ENCODE data around the gene GLIS2. TPM values are rescaled to one million over a fixed set of nuclear protein-coding genes. Genes with fewer than 3 reads are reported as not detected.

Gene GLIS2
- total RNA-seq, 1 experiment from 2014 or later: 0.46 TPM

DNA sequence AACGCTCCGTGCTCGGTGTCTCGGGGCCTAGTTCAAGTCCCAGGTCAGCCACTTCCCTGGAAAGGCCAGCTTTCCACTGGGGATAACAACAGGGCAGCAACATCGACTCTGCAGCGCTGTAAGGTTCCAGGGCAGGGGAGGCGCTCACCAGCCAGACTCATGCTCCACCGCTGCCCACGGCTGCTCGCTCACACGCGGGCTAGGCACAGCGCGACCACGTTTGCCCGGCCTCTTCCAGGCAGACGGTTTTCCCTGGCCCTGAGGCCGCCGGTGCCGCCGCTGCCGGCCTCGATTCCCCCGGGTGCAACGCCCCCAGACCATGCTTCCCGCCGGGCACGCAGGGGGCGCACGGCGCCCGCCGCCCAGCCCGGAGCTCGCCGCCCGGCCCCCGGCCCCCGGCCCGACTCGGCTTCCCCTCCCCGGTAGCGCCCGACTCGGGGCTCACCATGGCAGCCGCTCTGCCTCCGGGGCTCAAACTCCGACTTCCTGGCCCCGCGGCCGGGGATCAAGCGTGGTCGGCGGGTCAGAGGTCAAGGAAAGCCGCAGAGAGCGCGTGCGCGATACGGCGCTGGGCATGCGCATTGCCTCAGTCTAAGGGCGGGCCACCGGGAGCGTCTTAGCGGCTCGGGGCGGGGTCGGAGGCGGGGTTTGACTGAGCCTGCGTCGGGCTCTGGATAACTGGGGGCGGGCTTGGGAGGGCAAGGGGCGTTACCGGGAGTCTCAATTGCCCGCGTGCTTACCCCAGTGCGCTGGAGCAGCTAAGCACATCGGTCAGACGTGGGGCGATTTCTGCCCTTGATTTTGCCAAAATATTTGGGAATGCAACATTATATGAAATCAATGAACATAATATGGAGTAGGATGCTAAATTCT lies 35.2 kb downstream of the GLIS2 start, which contains the start of gene PAM16:
Gene PAM16 (minus strand): TSS at position 535 of the 873 bp plus-strand sequence. CDS start 87 bp downstream, at position 448.
- DNase-seq (ENCODE audit: low read depth): peak; percentile 96

DNA sequence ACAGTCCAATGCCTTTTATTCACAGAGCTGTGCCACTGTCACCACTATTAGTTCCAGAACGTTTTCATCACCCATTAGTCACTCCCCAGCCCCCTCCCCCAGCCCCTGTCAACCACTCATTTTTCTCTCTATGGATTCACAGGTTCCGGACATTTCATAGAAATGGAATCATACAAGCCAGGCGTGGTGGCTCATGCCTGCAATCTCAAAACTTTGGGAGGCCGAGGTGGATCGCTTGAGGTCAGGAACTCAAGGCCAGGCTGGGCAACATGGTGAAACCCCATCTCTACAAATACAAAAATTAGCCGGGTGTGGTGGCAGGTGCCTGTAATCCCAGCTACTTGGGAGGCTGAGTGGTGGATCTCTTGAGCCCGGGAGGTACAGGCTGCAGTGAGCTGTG lies 36.0 kb downstream of the GLIS2 start:
- peak; percentile 40 for DNase-seq (ENCODE audit: low read depth)

DNA sequence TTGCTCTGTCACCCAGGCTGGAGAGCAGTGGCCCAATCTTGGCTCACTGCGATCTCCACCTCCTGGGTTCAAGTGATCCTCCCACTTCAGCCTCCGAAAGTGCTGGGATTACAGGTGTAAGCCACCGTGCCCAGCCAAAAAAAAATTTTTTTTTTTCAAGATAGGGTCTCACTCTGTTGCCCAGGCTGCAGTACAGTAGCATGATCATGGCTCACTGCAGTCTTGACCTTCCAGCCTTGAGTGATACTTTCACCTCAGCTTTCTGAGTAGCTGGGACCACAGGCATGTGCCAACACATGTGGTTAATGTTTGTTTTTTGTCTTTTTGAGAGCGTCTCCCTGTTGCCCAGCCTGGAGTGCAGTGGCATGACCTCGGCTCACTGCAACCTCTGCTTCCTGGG lies 37.0 kb downstream of the GLIS2 start:
- no peak for DNase-seq (ENCODE audit: low read depth)

DNA sequence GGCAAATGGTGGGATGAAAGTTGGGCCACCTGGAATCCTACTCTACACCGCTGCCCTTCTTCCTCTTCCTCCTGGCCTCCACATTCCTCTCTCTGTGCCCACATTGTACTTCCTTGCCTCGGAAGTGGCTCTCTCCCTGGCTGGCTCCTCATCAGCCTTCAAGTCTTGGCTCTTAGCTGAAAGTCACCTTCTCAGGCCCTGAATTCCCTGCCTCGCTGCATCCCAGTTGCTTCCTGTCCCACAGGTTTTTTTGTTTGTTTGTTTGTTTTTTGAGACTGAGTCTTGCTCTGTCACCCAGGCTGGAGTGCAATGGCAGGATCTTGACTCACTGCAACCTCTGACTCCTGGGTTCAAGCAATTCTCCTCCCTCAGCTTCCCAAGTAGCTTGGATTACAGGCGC lies 37.8 kb downstream of the GLIS2 start:
- DNase-seq (ENCODE audit: low read depth): no peak

DNA sequence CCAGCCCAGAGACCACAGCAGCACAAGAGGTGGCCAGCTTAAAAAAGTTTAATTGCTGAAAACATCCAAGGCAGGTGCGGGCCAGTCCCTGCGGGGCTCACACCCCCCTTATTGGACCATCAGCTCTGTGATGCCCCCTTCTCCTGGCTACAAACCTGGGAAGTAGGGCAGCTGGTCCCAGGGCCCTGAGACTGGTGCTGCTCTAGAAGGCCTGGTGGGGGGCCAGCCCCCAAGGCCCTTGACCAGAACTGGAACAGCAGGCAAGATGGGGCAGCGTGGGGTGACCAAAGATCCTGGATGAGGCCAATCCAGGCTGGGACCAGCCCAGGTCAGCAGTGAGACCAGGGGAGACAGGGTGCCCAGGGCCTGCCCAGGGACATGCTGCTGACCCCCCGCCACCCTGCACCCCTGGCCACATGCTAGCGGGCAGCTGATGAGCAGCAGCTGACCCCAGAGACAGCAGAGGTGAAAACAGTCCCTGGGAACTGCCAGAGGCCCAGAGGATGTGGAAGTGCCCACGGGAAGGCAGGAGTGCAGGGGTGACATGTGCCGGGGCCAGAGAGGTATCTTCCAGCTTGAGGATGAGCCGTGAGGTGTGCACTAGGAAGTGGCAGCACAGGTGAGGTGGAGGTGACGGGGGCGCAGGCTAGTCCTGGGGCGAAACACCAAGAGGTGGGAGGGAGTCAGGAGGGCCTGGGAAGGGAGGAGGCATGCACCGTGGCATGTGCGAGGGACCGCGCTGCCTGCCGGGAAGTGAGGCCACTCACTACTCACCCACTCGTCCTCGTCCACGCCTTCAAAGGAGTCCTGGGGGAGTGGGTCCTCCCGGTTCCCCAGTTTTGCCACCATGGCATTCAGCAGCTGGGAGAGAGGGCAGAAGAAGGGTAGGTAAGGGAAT lies 38.9 kb downstream of the GLIS2 start:
- no peak for DNase-seq (ENCODE audit: low read depth)

DNA sequence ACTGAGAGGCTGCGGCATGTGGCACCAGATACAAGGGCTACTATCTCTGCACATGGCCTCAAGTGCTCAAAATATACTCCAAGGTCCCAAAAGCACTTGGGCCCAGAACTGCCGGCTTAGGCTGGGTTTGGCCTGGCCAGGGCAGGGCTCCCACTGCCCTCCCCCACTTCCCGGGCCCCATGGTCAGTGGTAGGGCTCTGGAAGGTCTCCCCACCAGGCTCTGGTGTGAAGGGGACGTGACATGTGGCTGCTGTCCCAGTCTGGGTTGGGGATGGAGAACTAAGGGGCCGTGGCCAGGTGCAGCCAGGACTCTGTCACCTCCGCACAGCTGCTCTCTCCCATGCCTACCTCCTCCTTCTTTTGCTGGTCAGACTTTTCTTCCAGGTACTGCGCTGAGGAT lies 41.0 kb downstream of the GLIS2 start:
- DNase-seq (ENCODE audit: low read depth): no peak

DNA sequence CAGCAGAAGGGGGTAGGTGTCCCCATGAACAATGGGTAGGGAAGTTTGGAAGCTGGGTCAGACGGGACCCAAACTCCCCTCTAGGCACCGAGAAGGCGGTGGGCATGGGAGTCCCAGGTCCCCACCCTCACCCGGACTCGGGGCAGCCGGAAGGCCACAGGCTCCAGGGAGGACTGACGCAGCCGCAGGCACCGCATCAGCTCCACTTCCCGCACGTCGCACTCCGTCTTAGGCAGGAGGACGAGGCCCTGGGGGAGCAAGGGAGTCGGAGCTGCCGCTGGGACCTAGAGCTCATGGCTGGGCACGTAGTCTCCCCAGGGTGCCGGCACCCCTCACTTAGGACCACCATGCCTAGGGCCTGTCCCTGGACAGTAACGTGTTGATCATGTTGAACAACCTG lies 42.4 kb downstream of the GLIS2 start:
- DNase-seq (ENCODE audit: low read depth): no peak

DNA sequence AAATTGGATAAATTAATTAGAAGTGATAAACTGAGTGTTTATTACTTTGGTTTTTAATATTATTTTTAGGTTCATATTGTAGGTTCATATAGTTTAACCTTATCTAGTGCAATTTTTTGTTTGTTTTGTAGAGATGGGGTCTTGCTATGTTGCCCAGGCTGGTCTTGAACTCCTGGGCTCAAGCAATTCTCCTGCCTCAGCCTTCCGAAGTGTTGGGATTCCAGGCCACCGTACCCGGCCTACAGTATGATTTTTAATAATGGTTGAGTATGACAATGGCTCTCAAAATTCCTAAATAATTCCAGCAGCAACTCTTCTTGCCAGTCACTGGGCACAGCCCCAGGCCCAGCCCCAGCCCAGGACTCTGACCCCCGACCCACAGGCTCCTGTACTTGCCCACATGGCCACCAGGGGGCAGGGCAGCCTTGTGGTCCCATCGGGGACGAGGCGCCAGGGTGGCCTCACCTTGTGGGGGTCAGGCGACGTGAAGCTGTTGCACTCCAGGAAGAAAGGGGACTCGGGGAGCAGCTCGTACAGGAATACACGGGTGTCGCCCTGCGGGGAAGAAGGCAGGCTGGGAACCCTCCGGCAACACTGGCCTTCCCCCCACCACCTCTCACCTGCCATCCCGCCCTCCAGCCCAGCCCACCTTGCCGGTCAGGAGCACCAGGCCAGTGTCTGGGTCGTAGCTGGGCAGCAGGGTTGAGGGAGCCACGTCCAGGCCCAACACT lies 43.1 kb downstream of the GLIS2 start:
- peak; percentile 48 for DNase-seq (ENCODE audit: low read depth)

DNA sequence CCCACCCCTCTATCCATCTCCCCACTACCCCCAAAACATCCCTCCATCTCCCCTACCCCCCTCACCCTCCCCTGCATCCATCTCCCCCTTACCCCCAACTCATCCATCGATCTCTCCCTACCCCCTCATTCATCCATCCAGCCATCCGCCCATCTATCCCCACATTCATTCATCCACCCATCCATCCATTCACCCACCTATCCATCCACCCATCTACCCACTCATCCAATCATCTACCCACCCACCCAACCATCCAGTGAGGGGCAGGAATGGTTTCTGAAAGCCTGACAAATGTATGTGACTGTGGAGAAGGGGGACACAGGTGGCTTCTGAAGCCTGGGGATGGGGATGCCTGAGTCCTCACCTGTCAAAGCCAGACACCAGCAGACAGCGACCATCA lies 44.0 kb downstream of the GLIS2 start:
- no peak for DNase-seq (ENCODE audit: low read depth)

DNA sequence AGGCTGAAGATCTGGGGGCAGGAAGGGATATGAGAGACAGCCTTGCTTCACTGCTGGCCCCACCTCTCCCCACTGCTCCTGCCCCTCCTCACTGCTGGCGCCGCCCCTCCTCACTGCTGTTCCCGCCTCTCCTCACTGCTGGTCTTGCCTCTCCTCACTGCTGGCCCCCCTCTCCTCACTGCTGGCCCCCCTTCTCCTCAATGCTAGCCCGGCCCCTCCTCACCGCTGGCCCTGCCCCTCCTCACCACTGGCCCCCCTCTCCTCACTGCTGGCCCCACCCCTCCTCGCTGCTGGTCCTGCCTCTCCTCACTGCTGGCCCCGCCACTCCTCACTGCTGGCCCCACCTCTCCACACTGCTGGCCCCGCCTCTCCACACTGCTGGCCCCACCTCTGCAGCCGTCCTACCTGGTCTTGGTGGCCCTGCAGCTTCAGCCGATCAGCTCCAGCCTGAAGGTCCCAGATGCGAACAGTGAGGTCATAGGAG lies 44.7 kb downstream of the GLIS2 start:
- peak; percentile 33 for DNase-seq (ENCODE audit: low read depth)

DNA sequence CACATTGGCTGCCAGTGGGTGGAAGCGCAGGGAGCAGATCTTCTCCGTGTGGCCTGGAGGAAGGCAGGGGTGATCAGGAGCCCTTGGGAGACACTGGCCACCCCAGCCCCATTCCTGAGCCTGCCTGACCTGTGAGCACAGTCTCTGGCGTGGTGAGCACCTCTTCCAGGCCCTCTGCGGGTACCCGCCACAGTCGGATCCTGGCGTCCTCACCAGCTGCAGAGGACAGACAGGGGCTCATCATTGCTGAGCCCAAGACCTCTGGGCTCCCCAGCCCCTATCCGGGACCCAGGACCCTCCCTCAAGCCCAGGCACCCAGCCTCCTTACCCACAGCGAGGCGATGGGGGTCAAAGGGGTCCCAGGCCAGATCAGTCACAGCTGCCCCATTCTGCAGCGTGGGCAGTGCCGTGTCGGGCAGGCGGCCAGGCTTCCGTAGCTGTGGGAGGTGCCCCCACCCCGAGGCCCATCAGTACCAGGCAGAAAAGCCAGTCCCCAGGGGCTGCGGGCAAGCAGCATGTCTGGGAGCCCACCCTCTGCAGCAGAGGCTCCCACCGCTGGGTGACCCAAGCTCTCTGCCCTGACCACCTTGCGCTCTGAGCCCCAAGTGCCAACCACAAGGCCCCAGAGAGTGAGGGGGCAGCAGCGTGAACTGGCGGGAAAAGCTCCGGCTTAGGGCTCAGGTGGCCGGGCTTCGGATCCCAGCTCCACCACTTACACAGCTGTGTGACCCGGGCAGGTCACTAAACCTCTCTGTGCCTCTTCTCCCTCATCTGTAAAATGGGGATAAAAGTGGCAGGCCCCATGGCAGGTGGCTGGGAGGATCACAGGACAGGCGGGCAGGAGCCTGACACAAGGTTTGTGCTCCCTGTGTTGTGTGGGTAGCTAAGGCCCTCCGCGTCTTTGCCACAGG lies 45.4 kb downstream of the GLIS2 start:
- no peak for DNase-seq (ENCODE audit: low read depth)

DNA sequence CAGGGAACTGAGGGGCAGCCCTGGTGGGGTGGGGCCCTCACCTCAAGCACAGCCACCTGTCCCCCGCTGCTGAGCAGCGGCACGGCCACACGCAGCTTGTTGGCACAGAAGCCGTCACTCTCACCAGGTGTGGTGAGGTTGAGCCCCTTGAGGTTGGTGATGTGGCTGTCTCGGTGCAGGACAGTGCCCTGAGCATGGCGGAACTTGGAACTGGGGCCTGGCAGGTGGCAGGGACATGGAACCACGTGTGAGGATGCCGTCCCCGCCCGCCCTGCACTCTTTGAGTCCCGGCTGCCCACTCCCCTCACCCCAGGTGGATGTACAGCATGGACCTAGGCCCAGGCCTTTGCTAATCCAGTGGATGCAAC lies 46.1 kb downstream of the GLIS2 start:
- no peak for DNase-seq (ENCODE audit: low read depth)

DNA sequence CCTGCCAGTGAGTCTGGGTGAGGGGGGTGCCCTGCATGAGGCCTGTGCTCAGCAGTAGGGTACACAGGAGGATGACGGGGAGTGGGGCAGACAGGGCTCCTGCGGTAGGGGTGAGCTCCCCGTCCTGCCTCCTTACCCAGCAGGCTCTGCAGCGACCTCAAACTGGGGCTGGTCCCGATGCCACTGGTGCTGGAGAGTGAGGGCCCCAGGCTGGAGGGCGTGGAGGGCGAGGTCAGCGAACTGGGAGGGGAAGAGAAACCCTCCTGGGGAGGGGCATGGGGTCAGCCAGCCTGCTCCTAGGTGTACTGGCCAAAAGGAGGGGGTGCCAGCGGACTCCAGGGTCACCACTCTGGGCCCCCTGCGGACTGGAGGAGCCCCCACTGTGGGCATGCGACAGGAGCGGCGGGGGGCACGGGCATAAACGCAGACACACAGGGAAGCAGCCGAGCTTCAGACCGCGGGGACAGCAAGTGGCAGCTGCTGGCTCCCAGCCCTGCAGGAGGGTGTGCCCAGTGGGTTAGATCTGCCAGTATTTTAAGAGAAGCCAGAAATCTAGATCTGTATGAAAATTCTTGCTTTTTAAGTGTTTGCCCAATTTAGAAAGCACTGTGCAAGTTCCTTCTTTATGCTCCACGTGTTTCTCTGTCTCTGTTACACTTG lies 46.7 kb downstream of the GLIS2 start:
- no peak for DNase-seq (ENCODE audit: low read depth)

DNA sequence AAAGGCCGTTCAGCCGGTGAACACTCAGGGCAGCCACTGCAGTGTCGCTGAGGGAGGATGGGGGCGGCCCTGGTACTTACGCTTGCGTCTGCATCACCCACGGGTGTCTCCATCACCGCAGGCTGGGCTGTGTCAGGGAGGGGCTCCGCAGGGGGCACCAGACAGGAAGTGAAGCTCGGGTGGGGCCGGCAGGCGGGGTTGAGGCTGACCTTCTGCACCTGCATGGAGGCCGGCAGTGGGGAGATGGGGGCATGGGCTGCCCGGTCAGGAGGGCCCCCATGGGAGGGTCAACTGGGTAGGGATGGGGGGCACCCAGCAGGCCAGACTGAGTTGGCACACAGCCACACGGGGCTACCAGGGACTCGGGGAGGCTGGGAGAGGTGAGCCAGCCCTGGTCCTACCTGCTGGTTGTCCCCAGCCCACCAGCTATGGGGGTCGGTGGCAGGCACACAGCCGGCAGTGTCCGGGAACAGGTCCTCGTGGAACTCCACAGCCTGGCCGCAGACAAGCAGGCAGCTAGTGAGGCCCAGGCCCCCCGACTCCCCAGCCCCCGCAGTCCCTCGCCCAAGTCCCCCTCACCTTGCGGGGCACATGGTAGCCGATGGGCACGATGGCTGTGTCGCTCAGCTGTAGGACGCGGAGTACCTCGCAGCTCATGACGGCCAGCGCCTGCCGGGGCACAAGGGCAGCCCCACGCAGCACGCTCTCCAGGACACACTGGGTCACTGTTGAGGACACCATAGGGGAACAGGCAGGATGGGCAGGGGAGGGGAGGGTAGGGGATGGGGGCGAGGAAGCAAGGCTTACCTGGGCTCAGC lies 48.5 kb downstream of the GLIS2 start:
- no peak for DNase-seq (ENCODE audit: low read depth)

DNA sequence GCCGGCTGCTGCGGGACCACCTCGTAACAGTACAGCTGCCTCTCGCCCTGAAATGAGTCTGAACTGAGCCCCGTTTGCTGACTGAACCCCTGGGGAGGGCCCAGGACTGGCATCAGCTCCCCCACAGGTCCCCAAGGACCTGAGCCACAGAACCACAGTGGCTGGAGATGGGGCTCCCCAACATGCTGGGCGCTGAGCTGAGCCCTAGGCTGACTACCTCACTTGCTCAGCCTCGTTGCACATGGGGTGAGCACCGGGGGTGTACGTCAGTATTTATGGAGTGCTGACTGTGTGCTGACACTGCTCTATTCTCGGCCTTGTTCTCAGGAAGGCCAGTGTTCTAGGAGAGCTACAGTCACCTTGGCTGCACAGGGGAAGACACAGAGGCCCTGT lies 49.1 kb downstream of the GLIS2 start:
- no peak for DNase-seq (ENCODE audit: low read depth)

DNA sequence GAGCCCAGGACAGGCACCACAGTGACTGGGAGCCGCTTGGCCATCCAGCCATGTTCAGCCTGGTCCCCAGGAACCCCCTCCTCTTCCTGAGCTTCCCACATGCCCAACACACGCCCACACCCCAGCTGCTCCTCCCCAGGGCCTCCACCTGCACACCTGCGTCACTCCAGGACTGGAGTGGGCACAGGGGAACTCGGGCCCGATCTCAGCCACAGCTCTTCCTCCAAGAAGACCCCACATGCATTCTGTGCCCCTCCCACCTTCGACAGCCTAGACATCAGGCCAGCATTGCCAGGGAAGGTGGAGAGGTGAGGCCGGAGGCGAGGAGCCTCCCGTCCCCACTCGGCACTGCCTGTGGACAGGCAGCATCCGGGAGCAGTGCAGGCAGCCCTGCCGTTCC lies 49.7 kb downstream of the GLIS2 start:
- DNase-seq (ENCODE audit: low read depth): no peak

DNA sequence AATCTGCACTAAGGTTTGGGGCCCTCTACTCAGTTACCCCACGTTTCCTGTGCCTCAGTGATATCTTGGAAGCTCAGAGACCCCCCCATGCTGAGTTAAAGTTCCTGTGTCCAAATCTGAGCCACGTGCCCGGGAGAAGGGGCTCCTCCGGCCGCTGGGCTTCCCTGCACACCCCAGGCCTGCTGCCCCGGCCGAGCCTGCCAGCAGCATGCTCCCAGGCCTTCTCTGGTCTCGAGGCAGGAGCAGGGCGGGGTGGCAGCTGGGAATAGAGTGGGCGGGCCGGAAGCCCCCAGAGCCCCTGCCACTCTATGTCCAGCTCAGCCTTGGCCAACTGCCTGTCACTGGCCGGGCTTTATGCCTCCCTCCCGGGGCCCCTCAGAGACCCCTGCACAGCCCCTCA lies 50.1 kb downstream of the GLIS2 start:
- no peak for DNase-seq (ENCODE audit: low read depth)

DNA sequence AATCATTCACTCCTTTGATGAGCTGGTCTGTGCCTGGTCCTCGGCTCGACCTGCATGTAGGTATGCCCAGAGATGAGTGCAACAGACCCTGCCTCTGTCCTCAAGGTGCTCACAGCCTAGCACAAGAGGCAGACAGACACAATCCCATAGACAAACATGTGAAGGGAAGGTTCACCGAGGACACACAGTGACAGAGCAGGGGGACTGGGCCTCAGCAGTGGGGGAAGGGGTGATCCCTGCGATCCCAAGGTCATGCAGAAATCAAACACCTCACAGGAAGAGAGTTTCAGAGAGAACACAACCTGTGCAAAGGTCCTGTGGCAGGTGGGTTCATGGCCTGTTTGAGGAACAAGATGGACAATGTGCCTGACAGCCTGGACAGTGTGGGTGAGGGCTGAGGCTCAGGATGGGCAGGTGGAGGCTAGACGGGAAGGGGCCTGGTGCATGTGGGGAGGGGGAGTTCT lies 51.6 kb downstream of the GLIS2 start:
- no peak for DNase-seq (ENCODE audit: low read depth)

DNA sequence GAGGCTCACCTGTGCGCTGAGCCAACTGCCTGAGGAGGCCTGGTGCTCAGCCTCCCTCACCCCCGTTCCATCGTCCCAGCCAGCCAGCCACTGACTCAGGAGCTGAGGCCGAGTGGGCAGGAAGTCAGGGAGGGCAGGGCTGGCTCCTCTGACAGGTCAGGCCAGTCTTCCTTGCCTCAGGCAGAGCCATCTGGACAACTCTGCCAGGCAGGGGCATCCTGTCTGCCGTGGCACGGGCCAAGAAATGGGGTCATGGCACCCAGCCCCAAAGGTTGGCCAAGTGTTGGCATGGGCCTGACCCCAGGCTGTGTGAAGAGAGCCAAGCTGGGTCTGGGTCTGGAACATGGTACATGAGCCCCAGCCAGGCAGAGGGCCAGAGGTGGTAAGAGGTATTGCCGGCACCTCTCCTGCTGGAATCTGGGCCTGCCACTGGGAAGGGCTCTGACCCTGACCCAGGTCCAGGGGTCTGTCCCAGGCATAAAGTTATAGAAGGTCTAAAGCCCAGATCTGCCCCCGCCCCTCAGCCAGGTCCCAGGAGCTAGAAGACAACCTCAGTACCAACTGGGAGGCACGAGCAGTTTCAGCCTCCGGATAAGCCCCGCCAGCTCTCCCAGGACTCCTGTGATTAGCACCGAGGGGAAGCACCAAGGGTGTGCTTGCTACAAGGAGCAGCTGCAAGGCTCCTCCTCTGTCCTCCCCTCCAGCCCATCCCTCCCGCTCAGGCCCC lies 53.3 kb downstream of the GLIS2 start:
- peak; percentile 70 for DNase-seq (ENCODE audit: low read depth)
